Embryonic facial prominence (tissue), 1 donor: ENCODE data around the gene IL37.
"Not testable (repeated sequence)": the region's sequence is repeated elsewhere in the genome, so short reads cannot be mapped to it uniquely, and the experiment has no call there.

Experiments used
- DNase-seq: peaks from one replicate; pipeline ENCODE4 v3.0.0-alpha.2; 2016; ENCODE audit errors: extremely low spot score

The IL37 gene

DNA sequence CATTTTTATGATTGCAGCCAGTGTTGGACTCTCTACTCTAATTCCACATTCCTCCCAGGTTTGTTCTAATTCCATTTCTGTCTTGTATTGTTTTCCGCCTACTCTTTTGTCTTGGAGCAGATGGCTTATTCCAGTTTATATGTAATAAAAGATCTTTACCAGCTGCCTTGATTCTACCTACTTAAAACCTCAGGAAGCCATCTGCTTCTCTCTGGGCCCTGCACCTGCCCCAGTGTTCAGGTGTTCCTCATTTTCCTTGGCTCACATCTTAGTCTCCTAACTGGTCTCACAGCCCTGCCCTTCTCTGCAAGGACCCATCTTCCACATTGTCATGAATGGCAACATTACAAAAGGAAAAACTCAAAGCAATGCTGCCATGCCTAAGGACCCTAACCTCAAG is 21.0 kb upstream of the IL37 start:
- no peak for DNase-seq

DNA sequence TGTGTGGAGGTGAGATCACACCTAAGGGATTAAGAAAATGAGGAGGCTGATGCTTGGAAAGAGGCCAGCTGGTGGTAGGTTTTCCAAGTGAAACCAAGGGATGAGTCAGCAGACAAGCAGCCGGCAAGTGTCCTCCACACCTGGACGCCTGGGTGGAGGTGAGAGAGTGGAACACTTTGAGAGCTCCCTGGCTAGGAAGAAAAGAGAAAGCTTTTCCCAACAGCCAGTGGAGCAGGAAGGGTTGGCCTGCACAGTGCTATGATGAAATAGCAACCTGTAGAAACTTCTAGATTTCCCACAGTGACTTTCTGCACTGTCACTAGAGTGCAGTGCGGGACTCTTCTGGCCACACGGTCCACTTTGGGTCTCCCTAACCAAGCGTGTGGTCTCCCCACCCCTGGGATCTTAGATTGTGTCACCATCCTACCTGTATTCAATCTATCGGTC is 19.6 kb upstream of the IL37 start:
- no peak for DNase-seq

- no peak for DNase-seq
Measured at GRCh38 chr2:112893752-112894151, 17.2 kb upstream of the IL37 start.

DNA sequence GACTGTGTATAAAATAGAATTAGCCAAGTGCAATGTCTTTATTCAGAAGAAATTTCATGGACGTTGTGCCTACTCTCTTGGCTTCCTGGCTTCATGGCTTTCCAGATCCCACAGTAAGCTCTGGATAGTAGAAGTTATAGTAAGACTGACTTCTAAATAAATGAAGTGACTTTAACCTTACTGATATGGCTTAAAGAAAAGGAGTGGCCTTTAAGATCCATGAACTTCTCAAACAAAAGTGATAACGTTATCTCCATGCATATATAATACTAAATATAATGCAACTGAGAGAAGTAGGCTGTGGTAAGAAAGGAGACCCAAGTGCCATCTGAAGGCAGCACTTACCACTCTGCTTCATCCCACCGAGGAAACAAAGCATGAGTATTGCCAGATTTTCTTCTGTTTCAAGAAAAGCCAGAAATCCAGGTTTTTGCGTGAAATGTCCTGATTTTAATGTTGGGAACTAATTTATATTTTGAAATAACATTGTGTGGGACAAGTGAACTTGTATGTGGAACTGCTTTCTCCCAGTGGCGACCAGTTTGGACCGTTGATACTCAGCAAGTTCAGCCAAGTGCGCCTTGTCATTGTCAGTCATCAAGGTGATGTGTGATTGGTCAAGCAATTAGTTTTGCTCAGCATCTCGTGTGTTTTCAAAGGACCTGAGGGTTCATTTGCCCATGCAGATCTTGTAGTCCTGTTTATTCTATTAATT is 13.9 kb upstream of the IL37 start:
- no peak for DNase-seq

GRCh38 chr2:112897624-112897978 is 13.4 kb upstream of the IL37 start:
- DNase-seq = no peak

GRCh38 chr2:112901431-112902065 is 9.4 kb upstream of the IL37 start:
- DNase-seq = not testable (repeated sequence)

DNA sequence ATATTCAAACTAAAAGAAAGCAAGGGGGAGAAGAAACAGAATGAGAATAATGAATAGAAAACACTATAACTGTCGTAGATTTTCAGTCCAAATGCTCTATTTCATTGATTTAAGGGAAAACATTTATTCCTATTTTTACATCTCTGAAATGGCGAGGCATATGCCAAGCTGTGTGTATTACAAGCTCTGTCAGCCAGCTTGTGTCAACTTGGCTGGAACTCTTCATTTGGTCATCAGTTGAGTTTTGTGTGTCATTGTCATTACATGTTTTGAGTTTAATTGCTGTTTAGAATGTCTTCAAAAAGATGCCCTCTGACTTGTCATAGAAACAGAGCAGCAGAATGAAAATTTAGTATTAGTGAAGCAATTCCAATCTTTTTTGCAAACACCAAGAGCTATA is 8.1 kb upstream of the IL37 start:
- no peak for DNase-seq

GRCh38 chr2:112904883-112905282 is 6.1 kb upstream of the IL37 start:
- DNase-seq = no peak

GRCh38 chr2:112906276-112906675 is 4.7 kb upstream of the IL37 start:
- DNase-seq = no peak

DNA sequence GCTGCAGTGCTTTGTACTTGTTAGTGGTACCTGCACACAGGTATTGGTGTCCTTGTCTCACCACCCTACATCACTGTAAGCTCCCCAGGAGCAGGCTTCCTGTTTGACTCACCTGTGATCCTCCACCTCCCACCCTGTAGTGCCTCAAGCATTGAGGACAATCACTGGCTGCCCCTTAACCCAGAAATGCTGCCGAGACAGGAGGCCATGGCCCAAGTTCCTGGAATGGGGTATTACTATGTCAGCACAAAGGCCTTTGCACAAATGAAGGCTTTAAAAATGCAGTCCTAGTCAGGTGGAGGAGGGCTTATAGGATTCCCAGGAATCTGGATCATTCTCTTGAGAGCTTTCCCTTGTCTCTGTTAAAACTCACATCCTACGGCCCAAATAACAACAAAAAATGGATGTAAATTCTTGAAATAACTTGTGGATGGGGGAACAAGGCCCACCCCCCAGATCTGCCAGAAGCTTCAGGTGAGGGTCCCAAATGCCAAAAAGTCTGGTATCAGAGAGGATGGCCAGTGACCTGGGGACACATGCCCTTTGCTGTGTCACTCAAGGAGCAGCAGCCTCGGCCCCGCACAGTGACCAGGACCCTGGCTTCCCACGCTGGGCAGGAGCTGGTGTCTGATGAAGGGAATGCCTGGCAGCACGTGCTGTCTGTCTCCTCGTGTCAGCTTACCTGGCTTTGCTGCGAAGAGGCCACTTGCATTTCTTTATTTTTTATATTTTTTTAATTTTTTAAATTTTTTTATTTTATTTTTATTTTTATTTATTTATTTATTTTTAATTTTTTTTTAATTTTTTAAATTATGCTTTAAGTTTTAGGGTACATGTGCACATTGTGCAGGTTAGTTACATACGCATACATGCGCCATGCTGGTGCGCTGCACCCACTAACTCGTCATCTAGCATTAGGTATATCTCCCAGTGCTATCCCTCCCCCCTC is 3.7 kb upstream of the IL37 start:
- no peak for DNase-seq

DNA sequence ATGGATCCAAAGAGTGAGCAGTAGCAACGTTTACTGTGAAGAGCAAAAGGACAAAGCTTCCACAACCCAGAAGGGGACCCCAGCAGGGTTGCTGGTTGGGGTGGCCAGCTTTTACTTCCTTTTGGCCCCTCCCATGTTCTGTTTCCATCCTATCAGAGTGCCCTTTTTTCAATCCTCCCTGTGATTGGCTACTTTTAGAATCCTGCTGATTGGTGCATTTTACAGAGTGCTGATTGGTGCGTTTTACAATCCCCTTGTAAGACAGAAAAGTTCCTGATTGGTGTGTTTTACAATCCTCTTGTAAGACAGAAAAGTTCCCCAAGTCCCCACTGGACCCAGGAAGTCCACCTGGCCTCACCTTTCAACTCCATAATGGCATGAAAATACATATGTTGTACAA is 2.4 kb upstream of the IL37 start:
- not testable (repeated sequence) for DNase-seq

DNA sequence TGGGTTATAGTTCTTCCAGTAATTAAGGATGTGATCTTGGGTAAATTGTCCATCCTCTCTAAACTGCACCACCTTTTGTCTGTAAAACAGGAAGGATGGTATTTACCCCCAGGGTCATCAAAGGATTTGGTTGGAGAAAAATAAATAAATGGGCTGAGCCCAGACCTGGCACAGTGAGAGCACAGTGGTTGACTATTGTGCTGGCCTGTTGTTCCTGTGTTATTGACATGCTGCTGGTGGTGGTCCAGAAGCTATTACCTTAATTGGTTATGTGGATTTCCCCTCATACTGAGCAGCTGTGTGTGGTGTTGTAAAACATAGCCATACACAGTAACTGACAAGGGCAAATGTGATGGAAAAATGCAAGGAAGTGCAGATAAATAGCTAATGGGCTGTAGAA is 746 bp upstream of the IL37 start:
- no peak for DNase-seq

GRCh38 chr2:112912403-112912802 is 1.4 kb downstream of the IL37 start:
- no peak for DNase-seq

DNA sequence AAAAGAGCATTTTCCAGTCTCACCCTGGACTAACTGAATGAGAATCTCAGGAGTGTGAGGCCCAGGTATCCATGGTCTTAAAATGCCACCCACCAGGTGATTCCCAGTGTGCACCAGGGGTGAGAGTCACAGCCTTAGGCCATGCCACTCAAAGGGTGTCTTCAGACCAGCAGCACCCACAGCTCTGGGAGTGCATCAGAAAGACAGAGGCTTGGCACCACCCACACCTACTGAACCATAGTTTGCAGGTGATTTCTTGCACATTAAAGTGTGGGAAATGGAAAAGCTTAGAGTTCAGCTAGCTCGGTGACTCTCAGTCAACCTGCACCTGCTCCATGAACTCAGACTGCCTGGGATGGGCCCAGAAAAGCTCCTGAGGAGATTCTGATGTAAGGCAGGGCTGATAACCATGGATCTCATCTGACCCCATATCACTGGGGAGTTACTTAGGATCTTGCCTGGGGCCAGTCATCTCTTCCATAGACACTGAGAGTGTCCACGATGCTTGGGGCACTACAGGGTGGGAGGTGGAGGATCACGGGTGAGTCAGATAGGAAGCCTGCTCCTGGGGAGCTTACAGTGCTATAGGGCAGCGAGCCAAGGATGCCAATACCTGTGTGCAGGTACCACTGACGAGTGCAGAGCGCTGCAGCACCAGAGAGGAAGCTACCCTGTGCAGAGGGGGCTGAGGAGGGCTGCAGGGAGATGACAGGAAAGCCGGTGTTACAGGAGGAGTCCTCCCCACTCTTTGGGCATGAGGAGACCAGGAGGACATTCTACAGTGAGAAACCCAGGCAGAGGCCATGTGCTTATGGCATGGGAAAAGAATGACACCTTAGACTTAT is 4.6 kb downstream of the IL37 start:
- DNase-seq = no peak

DNA sequence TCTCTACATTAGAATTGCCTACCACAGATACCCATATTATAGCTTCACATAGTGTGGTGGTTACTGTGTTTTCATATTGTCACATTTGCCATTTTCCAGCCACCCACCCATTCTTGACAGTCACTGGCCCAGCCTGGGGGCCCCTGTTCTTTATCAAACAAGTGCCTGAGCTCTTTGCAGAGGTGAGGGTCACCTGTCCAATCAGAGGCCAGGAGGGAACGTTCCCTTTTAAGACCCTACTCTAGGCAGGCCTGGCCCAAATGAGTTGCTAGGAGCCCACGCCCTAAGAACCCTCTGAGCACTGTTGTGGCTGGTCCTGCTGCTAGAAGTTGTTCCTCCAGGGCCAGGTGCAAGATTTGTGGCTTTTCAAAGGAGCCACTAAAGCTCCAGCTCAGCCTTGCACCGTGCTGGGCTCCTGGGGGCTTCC is 5.2 kb downstream of the IL37 start:
- no peak for DNase-seq

DNA sequence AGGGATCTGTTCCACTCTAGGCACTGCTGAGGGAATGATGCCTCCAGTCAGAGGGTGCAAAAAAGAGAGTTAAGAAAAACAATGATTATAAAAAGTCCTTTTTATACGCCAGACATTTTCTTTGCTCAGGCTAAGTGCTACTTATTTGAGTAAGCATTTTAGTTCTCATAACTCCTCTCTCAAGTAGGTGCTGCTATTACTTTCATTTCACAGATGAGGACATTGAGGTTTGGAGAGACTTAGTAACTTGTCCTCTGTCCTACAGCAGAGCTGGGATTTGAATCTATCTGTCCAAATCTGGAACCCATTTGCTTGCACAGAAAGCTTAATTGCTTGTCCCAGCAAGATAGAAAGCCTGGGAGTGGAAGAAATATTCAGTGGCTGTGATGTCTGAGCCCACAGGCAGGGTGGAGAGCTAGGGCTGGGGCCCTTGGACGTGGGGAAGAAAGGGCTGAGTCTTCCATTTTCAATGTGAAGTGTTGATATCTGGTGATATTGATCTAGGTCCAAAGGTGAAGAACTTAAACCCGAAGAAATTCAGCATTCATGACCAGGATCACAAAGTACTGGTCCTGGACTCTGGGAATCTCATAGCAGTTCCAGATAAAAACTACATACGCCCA is 5.8 kb downstream of the IL37 start:
- no peak for DNase-seq

- DNase-seq = no peak
Measured at GRCh38 chr2:112917856-112918255, 6.9 kb downstream of the IL37 start.

DNA sequence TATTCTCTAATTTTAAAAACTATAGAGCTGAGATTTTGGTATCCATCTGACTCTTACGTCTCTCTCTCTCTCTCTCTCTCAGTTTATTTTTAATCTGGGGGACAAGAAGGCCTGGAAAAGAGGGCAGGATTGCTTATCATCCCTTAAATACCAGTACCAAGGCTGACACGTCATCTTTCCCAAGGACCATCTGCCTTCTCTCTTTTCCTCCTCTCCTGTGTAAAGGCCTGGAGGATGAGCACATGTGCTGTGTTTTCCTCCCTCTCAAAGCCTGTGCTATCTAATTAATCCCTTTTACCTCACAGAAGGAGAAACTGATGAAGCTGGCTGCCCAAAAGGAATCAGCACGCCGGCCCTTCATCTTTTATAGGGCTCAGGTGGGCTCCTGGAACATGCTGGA is 7.3 kb downstream of the IL37 start:
- DNase-seq = no peak

DNA sequence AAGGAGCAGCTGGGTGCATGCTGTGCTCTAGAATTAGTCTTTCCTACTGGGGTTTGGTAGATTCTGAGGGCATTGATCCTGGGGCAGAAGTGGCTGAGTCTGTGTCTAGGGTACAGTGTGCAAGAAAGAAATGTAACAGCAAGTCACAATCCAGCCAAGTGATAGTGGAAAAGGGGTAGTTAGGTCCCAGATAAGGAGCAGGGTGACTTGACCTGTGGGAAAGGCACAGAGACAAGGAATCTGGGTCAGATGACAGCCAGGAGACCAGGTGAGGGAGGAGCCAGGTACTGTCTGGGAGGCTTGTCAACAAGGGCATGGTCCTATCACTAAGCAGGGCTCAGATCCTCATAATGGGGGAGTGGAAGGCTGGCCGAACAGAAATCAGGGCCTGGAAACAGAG is 8.1 kb downstream of the IL37 start:
- no peak for DNase-seq

DNA sequence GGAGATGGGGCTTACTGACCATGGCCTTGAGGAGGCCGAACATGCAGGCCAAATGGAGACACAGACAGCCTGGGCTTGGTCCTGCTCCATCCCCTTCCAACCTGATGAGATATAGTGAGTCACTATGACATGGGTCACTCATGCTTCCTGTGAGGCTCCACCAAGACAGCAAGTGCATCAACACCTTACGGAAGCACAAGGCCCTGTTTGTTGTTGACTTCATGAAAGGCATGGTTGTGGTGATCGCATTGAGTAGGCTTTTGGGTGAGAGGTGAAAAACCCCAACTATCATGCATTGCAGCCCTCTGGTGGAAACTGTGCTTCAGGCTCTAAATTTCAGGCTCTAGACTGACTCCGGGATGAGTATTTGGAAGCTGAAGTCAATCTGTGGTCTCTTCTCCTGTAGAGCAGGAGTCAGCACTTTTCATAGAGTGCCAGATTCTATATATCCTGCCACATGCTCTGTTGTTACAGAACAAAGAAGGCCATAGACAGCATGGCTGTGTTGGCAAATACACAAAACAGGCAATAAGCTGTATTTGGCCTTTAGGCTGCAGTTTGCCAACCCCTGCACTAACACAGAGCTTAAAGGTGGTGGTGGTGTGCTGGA is 10.1 kb downstream of the IL37 start:
- no peak for DNase-seq

DNA sequence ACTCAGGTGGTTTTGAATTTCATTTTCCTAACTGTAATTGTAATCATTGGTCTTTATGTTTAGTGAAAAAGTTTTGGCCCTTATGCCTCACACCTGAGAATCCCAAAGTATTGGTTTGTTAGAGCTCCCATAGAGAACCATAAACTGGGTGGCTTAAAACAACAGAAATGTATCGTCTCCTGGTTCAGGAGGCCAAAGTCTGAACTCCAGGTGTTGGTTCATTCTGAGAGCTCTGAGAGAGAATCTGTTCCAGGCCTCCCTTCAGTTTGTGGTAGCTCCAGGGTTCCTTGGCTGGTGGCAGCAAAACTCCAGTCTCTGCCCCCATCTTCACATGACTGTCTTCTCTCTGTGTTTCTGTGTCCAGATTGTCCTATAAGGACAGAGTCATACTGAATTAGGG is 11.0 kb downstream of the IL37 start:
- no peak for DNase-seq
